ENCODE results near the gene PCDHGA3.
"Not testable (repeated sequence)": the region's sequence is repeated elsewhere in the genome, so short reads cannot be mapped to it uniquely, and the experiment has no call there.

PCDHGA3 gene

DNA sequence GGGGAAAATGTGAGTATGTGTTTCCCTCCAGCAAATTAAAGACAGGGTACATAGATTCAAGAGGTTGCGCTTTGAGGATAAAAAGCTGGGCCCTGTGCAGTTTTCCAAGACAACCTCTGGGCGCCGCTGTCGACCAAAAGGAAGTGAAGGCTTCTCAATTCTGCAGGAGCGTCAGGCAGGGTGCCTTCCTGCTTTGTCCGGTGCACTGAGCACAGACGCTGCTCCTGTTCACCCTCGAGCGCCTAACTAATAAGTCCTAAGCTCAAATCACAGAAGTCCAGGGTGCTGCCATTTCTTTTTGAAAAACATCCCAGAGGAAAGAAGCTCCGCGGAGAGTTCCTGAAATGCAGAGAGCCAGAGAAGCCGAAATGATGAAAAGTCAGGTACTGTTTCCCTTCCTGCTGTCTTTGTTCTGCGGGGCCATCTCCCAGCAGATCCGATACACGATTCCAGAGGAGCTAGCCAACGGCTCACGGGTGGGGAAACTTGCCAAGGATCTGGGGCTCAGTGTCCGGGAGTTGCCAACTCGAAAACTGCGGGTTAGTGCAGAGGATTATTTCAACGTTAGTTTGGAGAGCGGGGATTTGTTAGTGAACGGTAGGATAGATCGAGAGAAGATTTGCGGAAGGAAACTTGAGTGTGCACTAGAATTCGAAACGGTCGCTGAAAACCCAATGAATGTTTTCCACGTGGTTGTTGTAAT, 6.4 kb downstream of the PCDHGA3 start, which contains the start of gene PCDHGB1:
TSS of gene PCDHGB1 (plus strand) at position 183 of the 703 bp plus-strand sequence. CDS start at position 345, 162 bp downstream.
- DNase-seq (ENCODE audit: low read depth) = no peak

DNA sequence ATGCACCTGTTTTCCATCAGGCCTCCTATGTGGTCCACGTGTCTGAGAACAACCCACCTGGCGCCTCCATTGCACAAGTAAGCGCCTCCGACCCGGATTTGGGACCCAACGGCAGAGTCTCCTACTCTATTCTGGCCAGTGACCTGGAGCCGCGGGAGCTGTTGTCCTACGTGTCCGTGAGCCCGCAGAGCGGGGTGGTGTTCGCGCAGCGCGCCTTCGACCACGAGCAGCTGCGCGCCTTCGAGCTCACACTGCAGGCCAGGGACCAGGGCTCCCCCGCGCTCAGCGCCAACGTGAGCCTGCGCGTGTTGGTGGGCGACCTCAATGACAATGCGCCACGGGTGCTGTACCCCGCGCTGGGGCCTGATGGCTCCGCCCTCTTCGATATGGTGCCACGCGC, 8.0 kb downstream of the PCDHGA3 start:
- DNase-seq (ENCODE audit: low read depth) = no peak

DNA sequence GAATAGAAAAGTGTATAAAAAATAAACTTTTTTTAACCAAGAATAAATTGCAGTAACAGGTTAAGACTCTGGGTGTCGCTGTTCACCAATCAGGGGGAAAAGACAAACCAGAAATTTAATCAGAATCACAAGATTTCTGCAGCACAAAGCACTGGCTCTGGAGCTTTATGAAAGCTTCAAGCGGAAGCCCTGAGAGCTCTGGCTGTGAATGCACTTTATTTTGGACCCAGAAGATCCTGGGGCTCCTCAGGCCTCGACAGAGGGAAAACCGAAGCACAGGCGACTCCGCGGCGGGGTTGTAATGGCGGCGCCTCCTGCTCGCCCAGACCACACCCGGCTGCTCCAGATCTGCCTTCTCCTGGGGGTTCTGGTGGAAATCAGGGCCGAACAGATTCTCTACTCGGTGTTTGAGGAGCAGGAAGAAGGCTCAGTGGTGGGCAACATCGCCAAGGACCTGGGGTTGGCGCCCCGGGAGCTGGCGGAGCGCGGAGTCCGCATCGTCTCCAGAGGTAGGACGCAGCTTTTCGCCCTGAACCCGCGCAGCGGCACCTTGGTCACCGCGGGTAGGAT, 11.4 kb downstream of the PCDHGA3 start, which contains the start of gene PCDHGA4:
TSS of gene PCDHGA4 (plus strand) at position 122 of the 570 bp plus-strand sequence. CDS start at position 209, 87 bp downstream.
- DNase-seq (ENCODE audit: low read depth) = no peak

DNA sequence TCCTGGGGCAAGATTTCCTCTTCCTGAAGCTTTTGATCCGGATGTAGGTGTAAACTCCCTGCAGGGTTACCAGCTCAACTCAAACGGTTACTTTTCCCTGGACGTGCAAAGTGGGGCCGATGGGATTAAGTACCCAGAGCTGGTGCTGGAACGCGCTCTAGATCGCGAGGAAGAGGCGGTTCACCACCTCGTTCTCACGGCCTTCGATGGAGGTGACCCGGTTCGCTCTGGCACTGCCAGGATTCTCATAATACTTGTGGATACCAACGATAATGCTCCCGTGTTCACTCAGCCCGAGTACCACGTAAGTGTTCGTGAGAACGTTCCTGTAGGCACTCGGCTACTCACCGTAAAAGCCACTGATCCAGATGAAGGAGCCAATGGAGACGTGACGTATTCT, 12.0 kb downstream of the PCDHGA3 start:
- DNase-seq (ENCODE audit: low read depth) = no peak

DNA sequence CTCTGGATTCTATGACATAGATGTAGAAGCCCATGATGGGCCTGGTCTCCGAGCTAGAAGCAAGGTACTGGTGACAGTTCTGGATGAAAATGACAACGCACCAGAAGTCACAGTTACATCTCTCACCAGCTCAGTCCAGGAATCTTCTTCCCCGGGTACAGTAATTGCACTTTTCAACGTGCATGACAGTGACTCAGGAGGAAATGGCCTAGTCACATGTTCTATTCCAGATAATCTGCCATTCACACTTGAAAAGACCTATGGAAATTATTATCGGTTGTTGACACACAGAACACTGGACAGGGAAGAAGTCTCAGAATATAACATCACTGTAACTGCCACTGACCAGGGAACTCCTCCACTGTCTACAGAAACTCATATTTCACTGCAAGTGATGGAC, 12.5 kb downstream of the PCDHGA3 start:
- no peak for DNase-seq (ENCODE audit: low read depth)

DNA sequence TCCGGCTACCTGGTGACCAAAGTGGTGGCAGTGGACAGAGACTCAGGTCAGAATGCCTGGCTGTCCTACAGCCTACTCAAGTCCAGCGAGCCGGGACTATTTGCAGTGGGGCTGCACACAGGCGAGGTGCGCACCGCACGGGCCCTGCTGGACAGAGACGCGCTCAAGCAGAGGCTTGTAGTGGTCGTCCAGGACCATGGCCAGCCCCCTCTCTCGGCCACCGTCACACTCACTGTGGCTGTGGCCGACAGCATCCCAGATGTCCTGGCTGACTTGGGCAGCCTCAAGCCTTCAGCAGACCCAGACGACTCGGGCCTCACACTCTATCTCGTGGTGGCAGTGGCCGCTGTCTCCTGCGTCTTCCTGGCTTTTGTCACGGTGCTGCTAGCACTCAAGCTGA, 13.3 kb downstream of the PCDHGA3 start:
- DNase-seq (ENCODE audit: low read depth) = no peak

DNA sequence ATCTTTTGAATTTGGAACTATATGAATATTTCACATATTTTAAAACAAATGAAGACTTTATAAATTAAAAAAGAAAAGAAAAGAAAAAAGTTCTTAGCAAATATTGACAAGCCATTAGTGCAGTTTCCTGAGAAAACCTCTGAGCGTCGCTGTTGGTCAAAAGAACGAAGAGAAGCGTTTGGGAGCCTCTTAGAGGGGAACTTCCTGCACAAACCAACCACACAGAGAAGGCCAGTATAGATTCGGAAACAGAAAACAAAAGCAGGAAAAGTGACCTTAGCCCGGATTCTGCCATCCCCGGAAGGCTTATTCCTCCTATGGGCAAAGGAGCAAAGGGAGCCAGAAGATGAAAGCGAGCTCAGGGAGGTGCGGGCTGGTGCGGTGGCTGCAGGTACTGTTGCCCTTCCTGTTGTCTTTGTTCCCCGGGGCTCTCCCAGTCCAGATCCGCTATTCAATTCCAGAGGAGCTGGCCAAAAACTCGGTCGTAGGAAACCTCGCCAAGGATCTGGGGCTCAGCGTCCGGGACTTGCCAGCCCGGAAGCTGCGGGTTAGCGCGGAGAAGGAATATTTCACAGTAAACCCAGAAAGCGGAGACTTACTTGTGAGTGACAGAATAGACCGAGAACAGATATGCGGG, 16.3 kb downstream of the PCDHGA3 start, which contains the start of gene PCDHGB2:
TSS of gene PCDHGB2 (plus strand) at position 205 of the 637 bp plus-strand sequence. CDS start at position 347, 142 bp downstream.
- no peak for DNase-seq (ENCODE audit: low read depth)

DNA sequence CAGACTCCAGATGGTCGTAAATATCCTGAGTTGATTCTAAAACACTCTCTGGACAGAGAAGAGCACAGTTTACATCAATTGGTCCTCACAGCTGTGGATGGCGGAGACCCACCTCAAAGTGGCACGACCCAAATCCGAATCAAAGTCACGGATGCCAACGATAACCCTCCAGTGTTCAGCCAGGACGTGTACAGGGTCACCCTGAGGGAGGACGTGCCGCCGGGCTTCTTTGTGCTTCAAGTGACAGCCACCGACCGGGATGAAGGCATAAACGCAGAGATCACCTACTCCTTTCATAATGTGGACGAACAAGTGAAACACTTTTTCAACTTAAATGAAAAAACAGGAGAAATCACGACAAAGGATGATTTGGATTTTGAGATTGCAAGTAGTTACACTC, 17.1 kb downstream of the PCDHGA3 start:
- DNase-seq (ENCODE audit: low read depth) = no peak

DNA sequence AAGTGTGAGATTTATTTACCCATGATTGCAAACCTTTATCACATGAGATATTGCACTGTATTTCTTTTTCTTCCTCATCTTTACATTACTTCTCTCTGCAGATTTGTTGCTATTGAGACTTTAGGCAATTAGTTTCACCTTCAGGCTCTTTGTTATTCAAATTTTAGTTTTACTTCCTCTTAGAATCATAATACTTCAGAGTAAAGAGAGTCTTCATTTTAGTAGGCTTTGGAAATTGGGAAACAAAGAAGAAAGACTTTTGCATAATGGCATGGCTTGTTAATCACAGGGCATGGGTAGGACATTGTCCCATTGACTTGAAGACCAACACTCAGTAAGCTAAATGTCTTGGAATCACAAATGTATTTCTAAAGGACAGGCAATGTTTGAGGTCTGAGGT, 19.1 kb downstream of the PCDHGA3 start:
- no peak for DNase-seq (ENCODE audit: low read depth)

DNA sequence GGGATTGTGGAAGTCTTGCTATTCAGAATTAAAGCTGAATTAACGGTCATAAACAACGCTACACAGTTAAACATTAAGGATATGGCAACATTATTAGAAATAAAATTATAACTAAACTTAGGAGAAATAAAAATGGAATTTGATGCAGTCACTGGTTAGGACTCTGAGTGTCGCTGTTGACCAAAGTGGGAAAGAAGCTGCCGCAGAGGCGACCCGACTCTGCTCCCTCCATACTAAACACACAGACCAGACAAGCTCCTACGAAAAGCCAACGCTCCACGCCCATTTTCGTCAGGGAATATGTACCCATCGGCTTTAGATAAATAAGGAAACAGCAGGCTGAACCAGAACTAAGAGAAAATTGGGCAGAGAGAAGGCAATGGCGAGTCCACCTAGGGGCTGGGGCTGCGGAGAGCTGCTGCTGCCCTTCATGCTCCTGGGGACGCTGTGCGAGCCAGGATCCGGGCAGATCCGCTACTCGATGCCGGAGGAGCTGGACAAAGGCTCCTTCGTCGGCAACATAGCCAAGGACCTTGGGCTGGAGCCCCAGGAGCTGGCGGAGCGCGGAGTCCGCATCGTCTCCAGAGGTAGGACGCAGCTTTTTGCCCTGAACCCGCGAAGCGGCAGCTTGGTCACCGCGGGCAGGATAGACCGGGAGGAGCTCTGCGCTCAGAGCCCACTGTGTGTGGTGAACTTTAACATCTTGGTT, 20.5 kb downstream of the PCDHGA3 start, which contains the start of gene PCDHGA5:
TSS of gene PCDHGA5 (plus strand) at position 211 of the 709 bp plus-strand sequence. CDS start at position 380, 169 bp downstream.
- DNase-seq (ENCODE audit: low read depth) = no peak

DNA sequence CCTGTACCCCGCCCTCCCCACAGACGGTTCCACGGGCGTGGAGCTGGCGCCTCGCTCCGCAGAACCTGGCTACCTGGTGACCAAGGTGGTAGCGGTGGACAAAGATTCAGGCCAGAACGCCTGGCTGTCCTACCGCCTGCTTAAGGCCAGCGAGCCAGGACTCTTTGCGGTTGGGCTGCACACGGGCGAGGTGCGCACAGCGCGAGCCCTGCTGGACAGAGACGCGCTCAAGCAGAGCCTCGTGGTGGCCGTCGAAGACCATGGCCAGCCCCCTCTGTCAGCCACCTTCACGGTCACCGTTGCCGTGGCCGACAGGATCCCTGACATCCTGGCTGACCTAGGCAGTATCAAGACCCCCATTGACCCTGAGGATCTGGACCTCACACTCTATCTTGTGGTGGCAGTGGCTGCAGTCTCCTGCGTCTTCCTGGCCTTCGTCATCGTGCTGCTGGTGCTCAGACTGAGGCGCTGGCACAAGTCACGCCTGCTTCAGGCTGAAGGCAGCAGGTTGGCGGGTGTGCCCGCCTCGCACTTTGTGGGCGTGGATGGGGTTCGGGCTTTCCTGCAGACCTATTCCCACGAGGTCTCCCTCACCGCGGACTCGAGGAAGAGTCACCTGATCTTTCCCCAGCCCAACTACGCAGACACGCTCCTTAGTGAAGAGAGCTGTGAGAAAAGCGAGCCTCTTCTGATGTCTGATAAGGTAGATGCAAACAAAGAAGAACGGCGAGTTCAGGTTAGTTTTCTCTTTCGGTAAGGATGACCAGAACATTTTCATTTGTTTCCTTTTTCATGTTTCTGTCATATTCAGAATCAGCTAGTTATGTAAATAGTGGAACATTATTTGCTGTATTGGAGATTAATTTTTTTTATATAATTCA, 22.6 kb downstream of the PCDHGA3 start:
- DNase-seq (ENCODE audit: low read depth) = no peak

DNA sequence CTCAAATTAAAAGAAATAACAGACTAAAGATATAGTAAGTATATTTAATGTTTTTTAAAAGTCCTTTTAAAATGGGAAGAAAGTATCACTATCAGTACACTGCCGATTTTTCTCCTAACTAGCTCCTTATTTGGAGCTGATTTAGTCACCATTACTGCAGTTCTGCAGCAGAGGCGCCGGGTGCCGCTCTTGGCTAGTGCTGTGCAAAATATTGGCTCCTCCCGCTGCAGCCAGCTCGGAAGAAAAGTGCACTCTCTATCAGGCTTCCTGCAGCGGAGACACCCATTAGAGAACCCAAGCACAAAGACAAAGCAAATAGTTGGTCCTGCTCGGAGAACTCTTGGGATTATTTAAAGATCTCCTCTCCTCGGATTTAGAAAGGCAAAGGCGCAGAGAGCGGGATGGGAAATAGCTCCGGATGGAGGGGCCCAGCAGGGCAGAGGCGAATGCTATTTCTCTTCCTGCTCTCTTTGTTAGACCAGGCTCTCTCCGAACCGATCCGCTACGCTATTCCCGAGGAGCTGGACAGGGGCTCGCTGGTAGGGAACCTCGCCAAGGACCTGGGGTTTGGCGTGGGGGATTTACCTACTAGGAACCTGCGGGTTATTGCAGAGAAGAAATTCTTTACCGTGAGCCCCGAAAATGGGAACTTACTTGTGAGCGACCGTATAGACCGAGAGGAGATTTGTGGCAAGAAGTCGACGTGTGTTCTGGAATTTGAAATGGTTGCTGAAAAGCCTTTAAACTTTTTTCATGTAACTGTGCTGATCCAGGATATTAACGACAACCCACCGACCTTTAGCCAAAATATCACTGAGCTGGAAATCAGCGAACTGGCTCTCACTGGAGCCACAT, 26.6 kb downstream of the PCDHGA3 start, which contains the start of gene PCDHGB3:
TSS of gene PCDHGB3 (plus strand) at position 249 of the 855 bp plus-strand sequence. CDS start at position 402, 153 bp downstream.
- no peak for DNase-seq (ENCODE audit: low read depth)

DNA sequence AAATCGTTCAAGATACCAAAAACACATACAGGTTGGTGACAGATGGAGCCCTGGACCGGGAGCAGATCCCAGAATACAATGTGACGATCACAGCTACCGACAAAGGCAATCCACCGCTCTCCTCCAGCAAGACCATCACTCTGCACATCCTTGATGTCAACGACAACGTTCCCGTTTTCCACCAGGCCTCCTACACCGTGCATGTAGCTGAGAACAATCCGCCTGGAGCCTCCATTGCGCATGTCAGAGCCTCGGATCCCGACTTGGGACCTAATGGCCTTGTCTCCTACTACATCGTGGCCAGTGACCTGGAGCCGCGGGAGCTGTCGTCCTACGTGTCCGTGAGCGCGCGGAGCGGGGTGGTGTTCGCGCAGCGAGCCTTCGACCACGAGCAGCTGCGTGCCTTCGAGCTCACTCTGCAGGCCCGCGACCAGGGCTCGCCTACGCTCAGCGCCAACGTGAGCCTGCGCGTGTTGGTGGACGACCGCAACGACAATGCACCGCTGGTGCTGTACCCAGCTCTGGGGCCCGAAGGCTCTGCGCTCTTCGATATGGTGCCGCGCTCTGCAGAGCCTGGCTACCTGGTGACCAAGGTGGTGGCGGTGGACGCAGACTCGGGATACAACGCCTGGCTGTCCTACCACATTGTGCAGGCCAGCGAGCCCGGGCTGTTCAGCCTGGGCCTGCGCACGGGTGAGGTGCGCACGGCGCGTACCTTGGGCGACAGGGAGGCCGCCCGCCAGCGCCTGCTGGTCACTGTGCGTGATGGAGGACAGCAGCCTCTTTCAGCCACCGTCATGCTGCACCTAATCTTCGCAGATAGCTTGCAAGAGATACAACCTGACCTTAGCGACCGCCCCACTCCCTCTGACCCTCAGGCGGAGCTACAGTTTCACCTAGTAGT, 28.2 kb downstream of the PCDHGA3 start:
- DNase-seq (ENCODE audit: low read depth) = no peak

DNA sequence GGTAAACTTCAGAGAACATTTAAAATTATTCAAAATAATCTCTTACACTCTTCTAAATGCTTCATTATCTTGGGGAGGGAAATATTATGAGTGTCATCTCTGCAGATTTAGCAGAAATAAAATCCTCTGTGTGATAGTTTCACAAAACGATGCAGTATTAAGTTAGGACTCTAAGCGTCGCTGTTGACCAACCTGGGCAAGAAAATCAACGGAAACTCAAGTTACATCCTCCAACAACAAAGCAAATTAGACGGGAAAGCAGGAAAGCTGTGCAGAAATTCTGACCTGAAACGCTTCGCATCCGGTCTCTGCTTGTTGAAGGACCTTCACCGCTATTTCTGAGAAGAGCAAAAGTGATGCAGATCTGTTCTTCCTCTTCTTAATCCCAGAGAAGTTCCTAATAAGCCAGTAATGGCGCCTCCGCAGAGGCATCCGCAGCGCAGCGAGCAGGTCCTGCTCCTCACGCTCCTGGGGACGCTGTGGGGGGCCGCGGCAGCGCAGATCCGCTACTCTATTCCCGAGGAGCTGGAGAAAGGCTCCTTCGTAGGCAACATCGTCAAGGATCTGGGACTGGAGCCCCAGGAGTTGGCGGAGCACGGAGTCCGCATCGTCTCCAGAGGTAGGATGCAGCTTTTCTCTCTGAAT, 30.2 kb downstream of the PCDHGA3 start, which contains the start of gene PCDHGA6:
TSS of gene PCDHGA6 (plus strand) at position 219 of the 645 bp plus-strand sequence. CDS start at position 412, 193 bp downstream.
- no peak for DNase-seq (ENCODE audit: low read depth)

DNA sequence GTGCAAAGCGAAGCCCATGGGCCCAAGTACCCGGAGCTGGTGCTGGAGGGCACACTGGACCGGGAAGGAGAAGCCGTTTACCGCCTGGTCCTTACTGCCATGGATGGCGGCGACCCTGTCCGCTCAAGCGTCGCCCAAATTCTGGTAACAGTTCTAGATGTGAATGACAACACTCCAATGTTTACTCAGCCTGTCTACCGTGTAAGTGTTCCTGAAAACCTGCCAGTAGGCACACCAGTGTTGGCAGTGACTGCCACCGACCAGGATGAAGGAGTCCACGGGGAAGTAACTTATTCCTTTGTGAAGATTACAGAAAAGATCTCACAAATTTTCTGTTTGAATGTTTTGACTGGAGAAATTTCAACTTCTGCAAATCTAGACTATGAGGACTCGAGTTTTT, 31.0 kb downstream of the PCDHGA3 start:
- no peak for DNase-seq (ENCODE audit: low read depth)

DNA sequence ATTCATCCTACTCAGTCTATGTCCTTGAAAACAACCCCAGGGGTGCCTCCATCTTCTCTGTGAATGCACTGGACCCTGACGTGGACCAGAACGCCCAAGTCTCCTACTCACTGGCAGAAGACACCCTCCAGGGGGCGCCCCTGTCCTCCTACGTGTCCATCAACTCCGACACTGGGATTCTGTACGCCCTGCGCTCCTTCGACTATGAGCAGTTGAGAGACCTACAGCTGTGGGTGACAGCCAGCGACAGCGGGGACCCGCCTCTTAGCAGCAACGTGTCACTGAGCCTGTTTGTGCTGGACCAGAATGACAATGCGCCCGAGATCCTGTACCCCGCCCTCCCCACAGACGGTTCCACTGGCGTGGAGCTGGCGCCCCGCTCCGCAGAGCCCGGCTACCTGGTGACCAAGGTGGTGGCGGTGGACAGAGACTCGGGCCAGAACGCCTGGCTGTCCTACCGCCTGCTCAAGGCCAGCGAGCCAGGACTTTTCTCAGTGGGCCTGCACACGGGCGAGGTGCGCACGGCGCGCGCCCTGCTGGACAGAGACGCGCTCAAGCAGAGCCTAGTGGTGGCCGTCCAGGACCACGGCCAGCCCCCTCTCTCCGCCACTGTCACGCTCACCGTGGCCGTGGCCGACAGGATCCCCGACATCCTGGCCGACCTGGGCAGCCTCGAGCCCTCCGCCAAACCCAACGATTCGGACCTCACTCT, 32.0 kb downstream of the PCDHGA3 start:
- not testable (repeated sequence) for DNase-seq (ENCODE audit: low read depth)

DNA sequence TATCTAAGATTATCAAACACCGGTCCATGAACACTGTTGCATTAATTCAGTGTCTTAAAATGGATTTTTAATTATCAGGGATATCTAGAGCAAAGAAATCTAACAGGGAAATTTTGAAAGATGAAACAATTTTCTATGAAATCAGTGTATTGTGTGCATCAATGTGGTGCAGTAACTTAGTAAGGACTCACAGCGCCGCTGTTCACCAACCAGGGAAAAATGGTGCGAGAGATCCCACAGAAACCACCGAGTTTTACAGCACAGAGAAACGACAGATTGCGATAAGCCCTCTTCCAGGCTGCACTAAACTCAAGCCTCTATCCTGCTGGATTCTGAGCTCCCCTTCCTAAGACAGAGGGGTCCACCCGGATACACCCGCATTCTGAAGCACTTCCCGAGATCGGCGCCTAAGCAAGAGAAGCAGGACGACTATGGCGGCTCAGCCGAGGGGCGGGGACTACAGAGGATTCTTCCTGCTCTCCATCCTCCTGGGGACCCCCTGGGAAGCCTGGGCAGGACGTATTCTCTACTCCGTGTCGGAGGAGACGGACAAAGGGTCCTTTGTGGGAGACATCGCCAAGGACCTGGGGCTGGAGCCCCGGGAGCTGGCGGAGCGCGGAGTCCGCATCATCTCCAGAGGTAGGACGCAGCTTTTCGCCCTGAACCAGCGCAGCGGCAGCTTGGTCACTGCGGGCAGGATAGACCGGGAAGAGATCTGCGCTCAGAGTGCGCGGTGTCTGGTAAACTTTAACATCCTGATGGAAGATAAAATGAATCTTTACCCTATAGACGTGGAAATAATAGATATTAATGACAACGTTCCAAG, 39.1 kb downstream of the PCDHGA3 start, which contains the start of gene PCDHGA7:
TSS of gene PCDHGA7 (plus strand) at position 274 of the 826 bp plus-strand sequence. CDS start at position 432, 158 bp downstream.
- DNase-seq (ENCODE audit: low read depth) = no peak
